GM21447 (cell line): ENCODE measurements around the gene FXYD1.

Experiments used
- ATAC-seq: cut with Tn5 transposase; IDR thresholded peaks from one replicate; pipeline ENCODE4 v1.9.1; 2021; ENCODE audit not compliant: unreplicated experiment

The FXYD1 gene

GRCh38 chr19:35184267-35184666 lies 45.6 kb downstream of the FXYD1 start:
- no peak for ATAC-seq

DNA sequence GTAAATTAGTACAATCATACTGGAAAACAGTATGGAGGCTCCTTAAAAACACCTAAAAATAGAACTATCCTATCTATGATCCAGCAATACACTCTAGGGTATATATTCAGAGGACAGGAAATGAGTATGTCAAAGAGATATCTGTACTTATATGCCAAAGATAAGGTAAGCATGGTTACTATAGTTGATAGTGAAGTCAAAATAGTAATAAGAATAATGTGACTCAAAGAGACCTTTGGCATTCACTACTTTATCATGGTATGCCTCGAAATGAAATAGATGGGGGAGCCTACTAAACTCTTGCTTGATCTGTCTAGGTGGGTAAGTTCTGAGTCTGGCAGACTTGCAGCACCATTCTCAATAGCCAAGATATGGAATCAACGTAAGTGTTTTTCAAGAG lies 46.3 kb downstream of the FXYD1 start:
- ATAC-seq, result no peak
